Measurements from ENCODE around the gene LIMA1.
"Not testable (repeated sequence)": the region's sequence is repeated elsewhere in the genome, so short reads cannot be mapped to it uniquely, and the experiment has no call there.

LIMA1 gene

DNA sequence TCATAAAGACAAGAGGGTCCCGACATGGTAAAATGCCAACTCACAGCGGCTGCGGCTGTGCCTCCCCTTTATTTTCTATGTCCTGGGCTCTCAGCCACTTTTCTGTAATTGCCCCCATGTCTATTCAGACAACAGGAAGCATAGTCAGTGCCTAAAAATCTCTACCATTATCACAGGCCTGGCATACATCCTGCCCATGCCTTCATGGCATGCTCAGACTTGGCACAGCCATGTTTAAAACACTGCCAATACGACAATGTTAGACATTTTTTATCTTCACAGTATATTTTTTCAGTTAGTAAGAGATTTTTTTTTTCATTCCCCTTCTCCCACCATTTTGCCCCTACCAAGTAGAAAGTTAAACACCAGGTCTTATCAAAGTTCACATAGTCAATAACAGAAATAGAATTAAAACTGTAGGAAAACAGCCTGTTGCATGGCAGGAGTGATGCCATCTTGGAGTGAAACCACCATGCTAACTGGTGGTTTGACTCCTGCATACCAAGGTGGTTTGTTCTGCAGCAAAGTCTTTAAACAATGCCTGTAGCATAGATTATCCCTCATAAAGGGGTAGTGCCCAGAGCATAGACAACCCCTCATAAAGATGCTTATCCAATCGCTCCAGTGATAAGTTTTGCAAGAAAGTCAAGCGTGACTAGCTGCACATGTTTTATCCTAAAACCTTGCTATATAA lies 97.2 kb downstream of the LIMA1 start:
- no peak for DNase-seq (ENCODE audit: low read depth)

DNA sequence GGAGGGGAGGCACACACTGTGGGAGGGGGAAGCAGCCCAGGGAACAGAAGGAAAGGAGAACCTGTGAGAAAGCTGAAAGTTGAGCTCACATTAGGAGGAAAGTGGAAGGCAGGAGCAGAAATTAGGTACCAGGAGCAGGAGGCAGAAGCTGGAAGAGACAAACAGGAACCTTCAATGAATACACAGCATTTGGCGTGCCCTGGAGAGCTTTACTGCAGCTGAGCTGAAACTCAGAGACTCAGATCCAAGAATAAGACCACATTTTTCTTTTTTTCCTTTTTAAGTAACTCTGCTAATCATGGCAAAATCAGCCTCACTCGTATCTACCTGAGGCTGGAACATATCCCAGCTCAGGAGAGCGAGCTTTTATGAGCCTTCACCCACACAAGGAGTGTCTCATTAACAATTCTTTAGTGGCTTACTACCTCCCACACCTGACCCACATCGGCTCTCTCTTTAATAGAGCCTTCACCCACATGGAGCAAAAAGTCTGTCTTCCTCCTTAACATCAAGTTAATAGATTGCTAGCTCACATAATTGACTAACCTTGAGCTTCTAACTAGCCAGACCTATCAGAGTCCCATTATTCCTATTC lies 97.9 kb downstream of the LIMA1 start:
- no peak for DNase-seq (ENCODE audit: low read depth)

DNA sequence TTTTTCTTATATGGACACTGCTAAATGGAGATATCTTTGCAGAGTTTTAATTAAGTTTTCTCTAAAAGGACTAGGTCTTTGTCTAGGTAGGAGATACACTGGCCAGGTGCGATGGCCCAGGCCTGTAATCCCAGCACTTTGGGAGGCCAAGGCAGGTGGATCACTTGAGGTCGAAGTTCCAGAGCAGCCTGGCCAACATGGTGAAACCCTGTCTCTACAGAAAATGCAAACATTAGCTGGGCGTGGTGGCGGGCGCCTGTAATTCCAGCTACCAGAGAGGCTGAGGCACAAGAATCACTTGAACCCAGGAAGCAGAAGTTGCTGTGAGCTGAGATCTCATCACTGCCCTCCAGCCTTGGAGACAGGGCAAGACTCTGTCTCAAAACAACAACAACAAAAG lies 99.1 kb downstream of the LIMA1 start:
- DNase-seq (ENCODE audit: low read depth) = no peak

DNA sequence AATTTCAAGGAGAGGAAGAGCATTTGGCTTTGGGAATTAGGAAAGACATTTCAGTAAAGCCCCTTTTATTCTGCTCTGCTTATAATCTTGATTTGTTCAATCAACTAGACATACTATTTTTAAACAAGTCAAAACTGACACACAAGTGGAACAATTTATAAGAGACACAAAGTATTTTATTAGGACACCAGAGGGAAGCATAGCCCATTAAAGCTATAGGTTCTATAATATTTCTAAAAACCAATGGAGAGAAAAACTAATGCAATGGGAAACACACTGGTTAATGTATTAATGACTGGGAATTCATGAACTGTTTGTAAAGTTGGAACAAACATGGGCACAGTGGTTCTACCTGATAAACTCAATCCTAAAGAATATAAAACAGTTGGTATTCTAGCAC lies 100.9 kb downstream of the LIMA1 start:
- DNase-seq (ENCODE audit: low read depth) = no peak

DNA sequence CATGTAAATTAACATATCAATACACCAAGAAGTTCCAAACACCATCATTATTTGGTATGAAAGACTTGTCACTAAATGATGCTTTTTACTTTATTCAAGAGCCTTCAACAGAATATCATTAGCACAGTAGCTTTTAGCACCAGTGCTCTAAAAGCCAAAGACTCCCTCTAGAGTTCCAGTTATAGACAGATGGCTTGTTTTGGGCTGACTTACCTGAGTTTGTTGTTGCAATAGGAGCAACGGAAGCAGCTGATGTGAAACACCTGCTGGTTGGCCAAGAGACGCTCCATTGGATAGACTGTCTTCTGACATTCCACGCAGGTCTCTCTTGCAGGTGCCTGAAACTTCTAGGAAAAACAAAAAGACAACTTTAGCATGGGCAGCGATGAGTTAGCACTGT lies 101.6 kb downstream of the LIMA1 start:
- no peak for DNase-seq (ENCODE audit: low read depth)

DNA sequence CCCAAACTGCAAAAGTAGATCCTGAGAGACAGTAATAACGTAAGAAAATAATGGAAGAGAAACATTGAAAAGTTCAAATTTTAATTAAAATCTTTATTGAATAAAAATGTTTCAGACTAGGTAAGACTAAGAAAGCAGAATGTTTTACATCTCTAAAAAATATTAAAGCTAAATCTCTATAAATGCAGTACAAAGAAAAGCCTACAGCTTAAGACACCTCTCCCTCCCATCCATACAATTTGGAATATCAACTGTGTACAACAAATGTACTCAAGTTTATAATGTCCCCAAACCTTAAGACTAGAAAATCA lies 107.6 kb downstream of the LIMA1 start:
- no peak for DNase-seq (ENCODE audit: low read depth)

DNA sequence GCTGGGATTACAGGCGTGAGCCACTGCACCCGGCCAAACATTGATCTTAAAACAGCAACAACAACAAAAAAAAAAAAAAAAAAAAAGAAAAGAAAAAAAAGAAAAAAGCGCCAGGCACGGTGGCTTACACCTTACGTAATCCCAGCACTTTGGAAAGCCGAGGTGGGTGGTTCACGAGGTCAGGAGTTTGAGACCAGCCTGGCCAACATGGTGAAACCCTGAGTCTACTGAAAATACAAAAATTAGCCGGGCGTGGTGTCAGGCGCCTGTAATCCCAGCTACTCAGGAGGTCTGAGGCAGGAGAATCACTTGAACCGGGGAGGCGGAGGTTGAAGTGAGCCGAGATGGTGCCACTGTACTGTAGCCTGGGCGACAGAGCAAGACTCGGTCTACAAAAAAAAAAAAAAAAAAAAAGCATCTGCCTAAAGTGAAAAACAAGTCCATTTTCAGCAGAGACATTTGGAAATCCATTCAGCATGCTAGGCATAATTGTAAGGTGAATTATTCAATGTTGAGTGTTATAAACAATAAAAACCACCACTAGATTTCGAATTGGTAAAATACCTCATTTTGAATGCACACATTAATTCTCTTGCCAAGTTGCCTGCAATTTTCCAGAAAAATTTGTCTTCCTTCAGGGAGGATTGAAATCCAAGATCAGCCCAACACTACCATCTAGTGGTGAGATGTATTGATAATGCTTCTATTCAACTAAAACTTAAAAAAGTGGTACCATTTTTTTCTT lies 108.2 kb downstream of the LIMA1 start:
- no peak for DNase-seq (ENCODE audit: low read depth)

DNA sequence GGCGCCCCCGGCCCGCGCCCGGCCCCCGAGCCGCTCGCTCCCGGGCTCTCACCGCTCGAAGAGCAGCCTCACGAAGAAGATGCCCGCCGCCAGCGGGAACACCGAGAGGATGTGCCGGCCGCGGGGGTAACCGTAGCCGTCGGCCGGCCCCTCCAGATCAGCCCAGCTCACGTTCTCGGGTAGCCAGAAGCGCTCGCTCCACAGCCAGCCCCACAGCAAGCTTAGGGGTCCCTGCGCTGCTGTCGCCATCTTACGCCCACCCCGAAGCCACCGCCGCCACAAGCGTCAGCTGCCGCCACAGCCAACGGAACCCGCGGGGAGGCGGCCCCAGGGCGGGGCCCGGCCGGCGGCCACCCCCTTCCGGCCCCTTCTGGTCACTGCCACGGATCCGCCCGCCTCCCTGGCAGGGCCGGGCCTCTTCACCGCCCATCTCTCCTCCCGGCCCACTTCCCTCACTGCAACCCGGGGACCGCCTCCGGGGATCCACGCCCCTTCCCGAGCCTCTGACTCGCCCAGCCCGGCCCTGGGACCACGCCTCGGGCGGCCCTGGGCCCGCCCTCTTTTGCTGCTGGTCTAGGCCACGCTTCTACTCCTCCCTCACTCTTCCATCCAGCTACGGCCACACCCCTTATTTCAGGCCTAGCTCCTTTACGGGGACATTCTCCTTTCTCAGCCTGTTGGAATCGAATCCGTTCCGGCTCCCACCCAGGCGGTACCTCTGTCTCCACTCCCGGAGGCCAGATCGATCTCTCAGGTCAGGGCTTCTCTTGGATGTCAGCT lies 116.1 kb downstream of the LIMA1 start, which contains the start of gene CERS5:
Gene CERS5 (minus strand): TSS at position 321 of the 780 bp plus-strand sequence. CDS start 72 bp downstream, at position 249.
- peak; percentile 97 for DNase-seq (ENCODE audit: low read depth)

DNA sequence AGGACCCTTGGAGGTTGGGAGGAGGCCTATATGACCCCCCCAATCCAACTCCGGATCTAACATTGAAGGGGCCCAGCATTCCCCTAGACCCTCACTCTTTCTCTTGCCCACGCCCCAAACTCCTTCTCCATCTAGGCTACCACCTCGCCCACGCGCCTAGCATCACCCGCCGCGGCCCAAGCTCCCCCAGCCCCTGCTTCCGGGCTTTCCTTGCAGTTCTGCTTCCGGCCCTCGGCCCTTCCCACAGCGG lies 116.6 kb downstream of the LIMA1 start:
- peak; percentile 49 for DNase-seq (ENCODE audit: low read depth)

DNA sequence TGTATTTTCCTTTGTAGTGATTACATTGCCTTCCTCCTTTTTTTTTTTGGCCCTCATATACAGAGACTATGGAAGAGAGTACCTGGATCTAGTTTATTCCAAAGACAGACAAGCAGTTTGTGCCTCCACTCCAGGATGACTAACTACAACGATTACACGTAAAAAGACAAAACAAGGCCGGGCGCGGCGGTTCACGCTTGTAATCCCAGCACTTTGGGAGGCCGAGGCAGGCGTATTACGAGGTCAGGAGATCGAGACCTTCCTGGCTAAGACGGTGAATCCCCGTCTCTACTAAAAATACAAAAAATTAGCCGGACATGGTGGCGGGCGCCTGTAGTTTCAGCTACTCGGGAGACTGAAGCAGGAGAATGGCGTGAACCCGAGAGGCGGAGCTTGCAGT lies 118.4 kb downstream of the LIMA1 start:
- DNase-seq (ENCODE audit: low read depth) = no peak

DNA sequence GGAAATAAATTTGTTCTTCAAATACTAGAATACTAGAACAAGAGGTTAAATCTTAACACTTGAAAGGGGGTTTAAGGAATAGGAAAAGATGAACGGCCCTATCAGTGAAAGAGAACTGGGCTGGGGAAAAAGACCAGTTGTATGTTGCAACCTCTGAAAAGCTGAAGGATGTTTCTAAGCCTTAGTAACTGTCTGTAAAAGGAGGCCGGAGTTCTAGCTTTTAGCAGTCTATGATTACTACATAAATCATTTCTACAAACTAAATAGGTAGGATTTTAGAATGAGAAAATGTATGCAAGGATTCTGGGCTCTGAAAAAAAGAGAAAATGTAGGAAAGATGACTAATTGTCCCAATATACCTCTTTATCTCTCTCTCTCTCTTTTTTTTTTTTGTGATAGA lies 121.1 kb downstream of the LIMA1 start:
- DNase-seq (ENCODE audit: low read depth) = no peak

DNA sequence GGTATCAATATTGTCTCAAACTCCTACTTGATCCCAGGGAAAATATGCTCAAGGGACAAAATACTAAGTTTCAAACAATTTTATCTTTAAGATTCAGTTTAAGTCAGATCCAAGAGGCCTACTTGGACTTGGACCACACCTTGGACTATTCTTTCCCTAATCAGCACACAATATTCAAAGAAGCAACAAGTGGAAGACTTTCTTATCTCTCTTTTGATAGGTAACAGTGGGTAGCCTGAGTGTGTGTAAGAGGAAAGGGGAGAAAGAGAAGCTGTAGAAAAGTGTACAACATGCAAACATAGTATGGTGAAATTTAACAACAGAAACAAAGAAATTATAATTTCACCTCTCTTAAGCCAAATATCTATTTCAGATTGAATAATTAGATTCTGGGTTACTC lies 122.7 kb downstream of the LIMA1 start:
- no peak for DNase-seq (ENCODE audit: low read depth)

DNA sequence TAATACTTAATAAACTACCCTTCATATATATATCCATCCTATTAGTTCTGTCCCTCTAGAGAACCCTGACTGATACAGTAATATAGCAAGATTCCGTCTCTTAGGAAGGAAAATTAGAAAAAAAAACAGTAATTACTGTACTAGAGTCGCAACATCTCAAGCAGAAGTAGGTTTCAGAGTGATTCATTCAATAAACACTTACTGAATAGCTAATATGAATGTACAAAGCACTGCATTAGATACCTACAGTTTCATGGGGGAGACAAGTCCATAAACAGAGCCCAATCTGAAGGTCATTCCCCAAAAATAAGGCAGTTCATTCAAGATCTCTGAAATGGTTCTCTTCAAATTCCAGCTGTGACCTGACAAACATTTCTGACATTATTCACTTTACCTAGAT lies 126.1 kb downstream of the LIMA1 start:
- no peak for DNase-seq (ENCODE audit: low read depth)

DNA sequence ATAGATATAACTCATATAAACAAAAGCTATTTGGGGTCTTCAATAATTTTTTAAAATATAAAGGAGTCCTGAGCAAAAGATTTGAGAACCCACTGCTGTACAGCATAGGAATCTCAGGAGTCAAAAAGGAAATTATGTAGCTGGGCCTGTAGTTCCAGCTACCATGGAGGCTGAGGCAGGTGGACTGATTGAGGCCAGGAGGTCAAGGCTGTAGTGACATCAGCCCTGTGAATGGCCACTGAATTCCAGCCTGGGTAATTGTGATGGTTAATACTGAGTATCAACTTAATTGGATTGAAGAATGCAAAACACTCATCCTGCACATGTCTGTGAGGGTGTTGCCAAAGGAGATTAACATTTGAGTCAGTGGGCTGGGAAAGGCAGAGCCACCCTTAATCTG lies 126.7 kb downstream of the LIMA1 start:
- no peak for DNase-seq (ENCODE audit: low read depth)

DNA sequence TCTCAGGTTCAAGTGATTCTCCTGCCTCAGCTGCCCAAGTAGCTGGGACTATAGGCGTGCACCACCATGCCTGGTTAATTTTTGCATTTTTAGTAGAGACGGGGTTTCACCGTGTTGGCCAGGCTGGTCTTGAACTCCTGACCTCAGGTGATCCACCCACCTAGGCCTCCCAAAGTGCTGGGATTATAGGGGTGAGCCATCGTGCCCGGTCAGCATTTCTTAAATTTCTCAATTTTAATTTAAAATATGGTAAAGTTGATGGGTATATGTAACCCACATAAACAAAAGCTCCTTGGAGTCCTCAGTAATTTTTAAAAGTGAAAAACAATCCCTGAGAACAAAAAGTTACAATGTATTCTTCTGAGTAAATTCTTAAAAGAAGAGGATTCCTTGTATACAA lies 128.4 kb downstream of the LIMA1 start:
- DNase-seq (ENCODE audit: low read depth) = not testable (repeated sequence)

DNA sequence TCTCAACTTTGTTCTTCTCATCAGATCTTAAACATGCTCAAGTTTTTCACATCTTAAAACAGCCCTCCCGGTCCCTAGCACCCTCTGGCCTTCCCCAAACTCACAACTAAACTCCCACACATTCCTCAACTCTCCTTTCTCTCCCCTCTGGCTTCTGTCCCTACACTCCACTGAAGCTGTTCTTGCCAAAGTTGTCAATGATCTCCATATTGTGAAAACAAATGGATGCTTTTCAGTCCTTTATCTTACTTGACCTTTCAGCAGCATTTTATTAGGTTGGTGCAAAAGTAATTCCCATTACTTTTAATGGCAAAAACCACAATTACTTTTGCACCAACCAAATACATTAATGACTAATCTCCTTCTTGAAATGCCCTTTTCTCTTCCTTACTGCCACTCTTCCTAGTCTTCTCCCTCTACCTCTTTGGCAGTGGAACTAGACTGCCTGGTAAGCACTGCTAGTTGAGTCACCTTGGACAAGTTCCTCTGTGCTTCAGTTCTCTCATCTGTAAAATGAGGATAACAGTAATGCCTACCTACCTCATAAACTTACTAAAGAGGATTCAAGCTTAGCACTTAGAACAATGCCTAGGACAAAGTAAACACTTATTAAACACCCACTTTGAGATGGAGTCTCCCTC lies 132.2 kb downstream of the LIMA1 start:
- no peak for DNase-seq (ENCODE audit: low read depth)

DNA sequence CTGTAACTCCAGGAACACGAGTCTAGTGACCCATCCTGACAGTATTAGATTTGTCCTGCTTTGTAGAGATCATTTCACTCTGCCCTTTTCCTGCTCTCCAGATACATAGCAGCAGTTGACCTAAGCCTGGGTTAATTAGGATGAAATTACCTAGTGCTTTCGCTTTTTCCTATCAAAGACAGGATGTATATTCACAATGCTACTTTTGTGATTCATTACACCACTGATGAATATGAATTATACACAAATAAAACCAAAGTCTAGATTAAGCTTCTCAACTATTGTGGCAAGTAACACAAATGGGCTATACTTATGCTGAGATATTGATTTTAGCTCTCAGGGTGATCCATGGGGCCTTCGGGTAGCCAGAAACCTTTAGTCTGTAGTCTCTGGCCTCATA lies 134.0 kb downstream of the LIMA1 start:
- no peak for DNase-seq (ENCODE audit: low read depth)

DNA sequence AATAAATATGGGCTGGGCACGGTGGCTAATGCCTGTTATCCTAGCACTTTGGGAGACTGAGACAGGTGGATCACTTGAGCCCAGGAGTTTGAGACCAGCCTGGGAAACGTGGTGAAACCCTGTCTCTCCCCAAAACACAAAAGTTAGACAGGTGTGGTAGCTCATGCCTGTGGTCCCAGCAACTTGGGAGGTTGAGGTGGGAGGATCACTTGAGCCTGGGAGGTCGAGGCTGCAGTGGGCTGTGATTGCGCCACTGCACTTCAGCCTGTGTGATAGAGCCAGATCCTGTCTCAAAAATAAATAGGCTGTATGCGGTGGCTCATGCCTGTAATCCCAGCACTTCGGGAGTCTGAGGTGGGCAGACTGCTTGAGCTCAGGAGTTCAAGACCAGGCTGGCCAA lies 135.3 kb downstream of the LIMA1 start:
- not testable (repeated sequence) for DNase-seq (ENCODE audit: low read depth)

DNA sequence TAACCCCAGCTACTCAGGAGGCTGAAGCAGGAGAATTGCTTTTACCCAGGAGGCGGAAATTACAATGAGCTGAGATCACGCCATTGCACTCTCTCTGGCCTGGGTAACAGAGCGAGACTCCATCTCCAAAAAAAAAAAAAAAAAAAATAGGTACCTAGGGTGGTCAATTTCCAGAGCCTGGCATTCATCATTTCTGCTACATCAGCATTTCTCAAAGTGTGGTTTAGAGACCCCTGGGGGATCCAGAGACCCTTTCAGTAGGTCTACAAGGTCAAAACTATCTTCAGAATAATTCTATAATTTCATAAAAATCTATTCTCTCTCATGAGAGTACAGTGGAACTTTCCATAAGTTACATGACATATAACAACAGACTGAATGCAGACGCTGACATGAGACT lies 136.0 kb downstream of the LIMA1 start:
- DNase-seq (ENCODE audit: low read depth) = no peak

DNA sequence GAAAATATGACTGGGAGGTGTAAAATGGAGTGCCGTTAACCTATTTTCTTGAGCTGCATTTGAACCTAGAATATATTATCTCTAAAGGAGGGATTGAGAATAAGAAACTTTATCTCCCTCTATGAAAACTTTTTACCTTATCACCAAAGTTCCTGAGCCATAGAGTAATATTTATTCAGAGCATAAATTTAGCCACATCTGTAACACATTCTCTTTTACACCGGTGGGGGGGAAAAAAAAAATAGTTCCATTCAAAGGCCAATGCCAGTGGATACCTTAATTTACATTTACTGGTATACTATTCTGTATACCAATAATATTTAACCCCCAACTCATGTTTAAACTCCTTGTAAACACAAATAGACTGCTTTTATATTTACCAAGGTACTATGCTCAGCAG lies 137.9 kb downstream of the LIMA1 start:
- DNase-seq (ENCODE audit: low read depth) = no peak

DNA sequence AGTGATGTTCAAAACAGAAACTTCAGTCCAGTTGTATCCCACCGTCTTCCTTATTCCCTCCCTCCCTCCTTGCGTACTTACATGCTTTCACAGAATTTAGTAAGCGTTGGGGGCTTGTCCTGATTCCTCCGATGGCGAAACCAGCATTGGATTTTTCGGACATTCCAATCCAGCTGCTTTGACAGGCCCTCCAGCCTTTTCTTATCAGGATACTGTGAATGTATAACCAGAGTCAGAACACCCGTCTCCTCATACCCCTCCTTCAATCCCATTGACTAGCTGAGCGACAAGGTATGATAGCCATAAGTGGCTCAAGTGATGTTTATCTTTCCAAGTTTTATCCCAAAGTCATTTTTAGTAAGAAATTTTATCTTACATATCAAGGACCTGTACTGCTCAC lies 140.3 kb downstream of the LIMA1 start:
- no peak for DNase-seq (ENCODE audit: low read depth)

DNA sequence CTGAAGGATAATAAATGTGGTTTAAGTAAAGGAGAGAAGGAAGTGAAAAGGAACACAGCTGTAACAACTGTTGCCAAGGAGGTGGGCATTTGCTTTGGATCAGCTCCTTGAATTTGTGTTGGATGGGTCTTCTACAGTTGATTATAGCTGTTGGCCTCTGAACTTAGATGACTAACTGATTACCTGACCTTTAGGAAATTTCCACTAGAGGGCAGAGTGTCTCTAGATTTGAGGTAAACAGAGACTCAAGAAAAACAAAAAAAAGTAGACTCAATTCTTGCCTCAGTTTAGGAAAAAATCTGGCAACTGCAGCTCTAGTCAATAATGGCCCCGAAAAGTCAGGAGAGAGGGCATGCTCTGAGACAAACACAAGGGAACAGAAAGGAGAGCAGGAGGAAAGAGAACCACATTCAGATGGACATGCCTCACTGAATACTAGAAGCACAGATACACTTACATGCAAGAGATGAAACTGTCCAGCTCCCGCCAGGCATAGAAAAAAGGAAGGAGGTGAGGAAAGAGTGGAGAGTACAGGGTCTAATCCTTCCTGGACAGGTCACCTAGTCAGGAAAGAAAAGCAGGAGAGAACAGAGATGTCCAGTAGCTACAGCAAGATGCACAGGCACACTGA lies 150.7 kb downstream of the LIMA1 start:
- no peak for DNase-seq (ENCODE audit: low read depth)
